Thyroid gland (tissue), 4 donors: Measurements from ENCODE around the gene PDCD4.

Experiments
- CTCF ChIP-seq, 6 experiments: fragments of 200-600 bp in 3 of 6; fragments of 450-650 bp in 3 of 6; sonication (generic) in 3 of 6; IDR thresholded peaks; one replicate each; pipeline ENCODE4 v1.5.1; 2016 to 2019; ENCODE audit warnings: antibody characterized with exemption in 6 of 6, mild to moderate bottlenecking in 2 of 6, inconsistent platforms in 1 of 6, moderate library complexity in 1 of 6
- POLR2A ChIP-seq, 2 donors: fragments of 450-650 bp; IDR thresholded peaks; one replicate each; pipeline ENCODE4 v1.6.1; 2017; ENCODE audit warnings: antibody characterized with exemption in 2 of 2, mild to moderate bottlenecking in 2 of 2, moderate library complexity in 1 of 2

DNA sequence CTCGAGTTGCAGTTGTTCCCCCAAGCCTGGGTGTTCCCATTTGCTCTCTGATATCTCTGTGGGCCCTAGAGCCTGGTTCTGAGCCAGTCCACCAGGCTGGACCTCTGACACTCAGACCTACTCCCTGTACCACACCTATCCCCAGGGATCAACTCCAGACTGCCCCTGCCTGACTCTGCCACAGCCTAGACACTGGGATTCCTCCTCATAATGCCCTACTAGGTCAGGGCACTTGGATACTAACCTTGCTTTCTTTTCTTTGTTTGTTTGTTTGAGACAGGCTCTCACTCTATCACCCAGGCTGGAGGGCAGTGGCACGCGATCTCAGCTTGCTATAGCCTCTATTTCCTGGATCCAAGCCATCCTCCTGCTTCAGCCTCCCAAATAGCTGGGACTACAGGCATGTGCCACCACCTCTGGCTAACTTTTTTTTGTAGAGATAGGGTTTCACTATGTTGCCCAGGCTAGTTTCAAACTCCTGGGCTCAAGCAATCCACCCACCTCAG lies 30.8 kb upstream of the PDCD4 start:
- TF ChIP-seq POLR2A (IDR thresholded peaks at IDR 0.05) (no peak), CTCF (IDR thresholded peaks at IDR 0.05) (no peak)
